Heart right ventricle (tissue), 16 donors: ENCODE results near the gene NAT9. TPM values are rescaled to one million over a fixed set of nuclear protein-coding genes. Genes with fewer than 3 reads are reported as not detected.

Experiments
- ATAC-seq, 8 donors: fragments of 200-7000 bp; cut with Tn5 transposase; one replicate each; pipeline ENCODE4 v1.9.1; 2020; ENCODE audit warnings: mild to moderate bottlenecking in 8 of 8, moderate library complexity in 8 of 8, moderate number of reproducible peaks in 1 of 8
- DNase-seq, 2 donors: peaks; one replicate each; pipeline ENCODE4 v3.0.0-alpha.2; 2020
- H3K27ac ChIP-seq, 10 donors: fragments of 200-600 bp; sonication (generic) in 2 of 10; one replicate each; pipeline versions ENCODE4 v1.5.0 to v1.8.0; 2020 to 2022; ENCODE audit warnings: mild to moderate bottlenecking in 3 of 10
- H3K27me3 ChIP-seq, 7 donors: fragments of 200-600 bp; one replicate each; pipeline ENCODE4 v1.8.0; 2021 to 2022; ENCODE audit warnings: mild to moderate bottlenecking in 2 of 7
- H3K36me3 ChIP-seq, 9 donors: fragments of 200-600 bp; sonication (generic) in 1 of 9; one replicate each; pipeline versions ENCODE4 v1.5.0 to v1.8.0; 2020 to 2022; ENCODE audit warnings: mild to moderate bottlenecking in 2 of 9
- H3K4me1 ChIP-seq, 9 donors: fragments of 200-600 bp; sonication (generic) in 1 of 9; one replicate each; pipeline versions ENCODE4 v1.5.0 to v1.8.0; 2020 to 2022; ENCODE audit warnings: mild to moderate bottlenecking in 4 of 9
- H3K4me3 ChIP-seq, 10 donors: fragments of 200-600 bp; sonication (generic) in 2 of 10; one replicate each; pipeline versions ENCODE4 v1.5.0 to v1.8.0; 2020 to 2022; ENCODE audit warnings: mild to moderate bottlenecking in 7 of 10, moderate library complexity in 2 of 10
- H3K9me3 ChIP-seq, 11 donors: fragments of 200-600 bp in 10 of 11; sonication (generic) in 2 of 11; one replicate each; pipeline versions ENCODE4 v1.5.0 to v1.8.0; 2013 to 2022; ENCODE audit warnings: mild to moderate bottlenecking in 2 of 11, control low read depth in 1 of 11, moderate library complexity in 1 of 11
- WGBS, 2 donors: extraction: QIAGEN DNeasy Blood & Tissue Kit; methylation state at CpG; one replicate each; pipeline ENCODE4 v1.1.7; 2013; ENCODE audit warnings: inconsistent platforms in 1 of 2; 5-methylcytosine and 5-hydroxymethylcytosine counted together
- intact Hi-C, 10 donors: fragments of 100-400 bp; cut with DNase I; formaldehyde crosslinking; loops; one replicate each; pipeline versions ENCODE4 v1.11.1 to v1.14.2; 2022
- polyA plus RNA-seq, 2 donors: library from polyadenylated mRNA; stranded (reverse); fragments of 200-250 nt; gene quantifications; one replicate each; pipeline ENCODE4 v1.2.3, GENCODE V29; 2013
- total RNA-seq, 10 donors: library from RNA; stranded (reverse); fragmentation: NEBNext Ultra II Directional in 3 of 10; extraction: Animal tissue kit (Norgen Biotek cat#: 25700) in 3 of 10; gene quantifications; one replicate each; pipeline versions ENCODE4 v1.2.1 to v1.2.4, GENCODE V29; 2021 to 2023
- TF ChIP-seq, protein P1 (sequence below), 9 donors: fragments of 200-600 bp; sonication (generic) in 2 of 9; IDR thresholded peaks; one replicate each; pipeline versions ENCODE4 v1.5.0 to v1.8.0; 2021 to 2022; ENCODE audit warnings: antibody characterized with exemption in 9 of 9, mild to moderate bottlenecking in 5 of 9, moderate library complexity in 1 of 9
- donor health status: Arrhythmogenic right ventricular cardiomyopathy.
- donor health status: ischemic (EF 13 %, LVEDD 7.1; RV severe dilation, severe dysfunction).
- donor health status: healthy with polysubstance abuse.
- donor health status: DM: no; HTN: yes; CAD: no.
- donor health status: DM: no; HTN: no; CAD: no.
- donor health status: ischemic (EF 25% LVEDD 6.9; RV normal size, moderate dysfunction).
- donor health status: ischemic (EF 25% LVEDD 5.7; RV mildly dilated, moderate dysfunction).
- donor health status: healthy.
- donor health status: DM: yes; HTN: yes; CAD: no.
- donor health status: Ischemic cardiomyopathy.
- donor health status: ischemic (EF 35%, LVEDD 5.7; RV mildly dilated, moderate dysfunction).
- donor health status: nonischemic (EF 11% LVEDD 7.7; RV severe dilation, severe dysfunction).
- donor health status: DM: yes; HTN: yes; CAD: no.
- donor health status: PGD.
- donor health status: ischemic (EF 29% LVEDD 5.4; RV normal size, mild dysfunction).
- donor health status: nonischemic (EF 23%, LVEDD 6.1; RV moderate dilation, normal function).

NAT9 gene
- total and polyA plus RNA-seq, 12 donors, result 10.6 to 42.9 (median 17.1) TPM

DNA sequence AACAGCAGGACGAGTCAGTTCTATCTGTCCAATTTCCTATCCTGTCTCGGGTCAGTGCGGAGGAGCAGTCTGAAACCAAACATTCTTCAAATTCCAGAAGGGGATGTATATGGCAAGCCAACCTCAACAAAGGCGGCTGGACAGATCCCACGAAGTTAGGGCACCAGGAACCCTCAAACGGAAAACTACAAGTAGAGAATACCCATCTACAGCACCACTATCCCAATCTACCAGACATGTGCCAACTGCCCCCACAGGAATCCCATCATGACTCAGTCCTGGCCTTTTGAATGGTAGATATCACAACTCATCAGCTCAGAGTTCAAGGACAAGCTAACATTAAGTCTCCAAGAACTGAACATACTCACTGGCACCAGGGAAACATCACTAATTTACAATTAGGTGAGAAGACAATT lies 2.3 kb downstream of the NAT9 start:
- ATAC-seq (no peak), DNase-seq (no peak)
- H3K36me3 ChIP-seq, result peaks cover 0 to 53% (median 19%) of the 10 kb centered on the region in 9 donors
- H3K27me3 ChIP-seq, result no peaks in the 10 kb centered on the region
- intact Hi-C loops, result no loop called here
- TF ChIP-seq, protein P1, sequence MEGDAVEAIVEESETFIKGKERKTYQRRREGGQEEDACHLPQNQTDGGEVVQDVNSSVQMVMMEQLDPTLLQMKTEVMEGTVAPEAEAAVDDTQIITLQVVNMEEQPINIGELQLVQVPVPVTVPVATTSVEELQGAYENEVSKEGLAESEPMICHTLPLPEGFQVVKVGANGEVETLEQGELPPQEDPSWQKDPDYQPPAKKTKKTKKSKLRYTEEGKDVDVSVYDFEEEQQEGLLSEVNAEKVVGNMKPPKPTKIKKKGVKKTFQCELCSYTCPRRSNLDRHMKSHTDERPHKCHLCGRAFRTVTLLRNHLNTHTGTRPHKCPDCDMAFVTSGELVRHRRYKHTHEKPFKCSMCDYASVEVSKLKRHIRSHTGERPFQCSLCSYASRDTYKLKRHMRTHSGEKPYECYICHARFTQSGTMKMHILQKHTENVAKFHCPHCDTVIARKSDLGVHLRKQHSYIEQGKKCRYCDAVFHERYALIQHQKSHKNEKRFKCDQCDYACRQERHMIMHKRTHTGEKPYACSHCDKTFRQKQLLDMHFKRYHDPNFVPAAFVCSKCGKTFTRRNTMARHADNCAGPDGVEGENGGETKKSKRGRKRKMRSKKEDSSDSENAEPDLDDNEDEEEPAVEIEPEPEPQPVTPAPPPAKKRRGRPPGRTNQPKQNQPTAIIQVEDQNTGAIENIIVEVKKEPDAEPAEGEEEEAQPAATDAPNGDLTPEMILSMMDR (IDR thresholded peaks at IDR 0.05), result no peak
- H3K4me1 ChIP-seq, result peaks cover 4 to 59% (median 34%) of the 10 kb centered on the region in 9 donors
- peak overlapping the region in 1 of 10 donors; percentile 21 for H3K27ac ChIP-seq
- whole genome bisulfite sequencing, 2 donors, result 56 to 62% methylated on average over 6 of the region's 6 CpGs
- H3K4me3 ChIP-seq, result no peak overlapping the region
- no peaks in the 10 kb centered on the region for H3K9me3 ChIP-seq

DNA sequence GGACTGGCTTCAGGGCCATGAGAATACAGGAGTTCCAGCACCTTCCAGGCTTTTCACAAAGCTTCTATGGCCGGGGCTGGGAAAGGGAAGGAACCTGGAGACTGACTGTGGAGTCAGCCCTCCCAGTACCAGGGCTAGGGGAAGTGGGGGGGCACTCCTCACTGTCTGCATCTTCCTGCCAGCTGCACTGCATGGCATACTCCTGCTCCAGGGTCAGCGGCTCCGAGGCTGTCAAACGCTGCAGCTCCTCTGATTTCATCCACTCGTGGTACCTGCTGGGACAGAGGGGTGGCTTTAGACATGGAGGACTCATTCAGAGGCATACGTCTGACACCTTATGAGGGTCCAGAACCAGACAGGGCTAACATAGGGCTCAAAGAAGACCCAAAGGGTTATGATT lies 2.7 kb downstream of the NAT9 start:
- TF ChIP-seq, protein P1 (IDR thresholded peaks at IDR 0.05), result no peak
- Histone ChIP-seq H3K4me1 (peaks cover 8 to 59% (median 35%) of the 10 kb centered on the region in 9 donors), H3K4me3 (no peak overlapping the region), H3K27me3 (no peaks in the 10 kb centered on the region), H3K9me3 (no peaks in the 10 kb centered on the region), H3K36me3 (peaks cover 0 to 56% (median 19%) of the 10 kb centered on the region in 9 donors), H3K27ac (no peak overlapping the region)
- WGBS, 2 donors, result 78 to 79% methylated on average over 6 of the region's 6 CpGs
- intact Hi-C loops, result no loop called here
- ATAC-seq (no peak), DNase-seq (no peak)

DNA sequence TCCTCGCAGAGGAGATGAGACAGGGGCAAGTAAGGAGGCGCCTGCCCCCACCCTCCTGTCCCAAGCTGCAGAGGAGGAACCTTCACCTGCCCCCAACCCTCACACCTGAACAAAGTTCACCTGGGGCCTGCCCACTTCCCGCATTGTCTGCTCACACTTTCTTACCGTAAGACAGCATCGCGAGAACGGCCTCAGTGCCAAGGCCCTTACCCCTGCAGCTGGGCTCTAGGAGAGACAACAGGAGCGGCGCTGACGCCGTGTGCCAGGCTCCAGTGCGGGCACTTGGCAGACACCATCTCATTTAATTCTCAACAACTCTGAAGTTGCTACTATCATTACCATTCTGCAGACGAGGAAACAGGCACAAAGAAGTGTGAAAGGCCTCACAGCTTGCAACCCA lies 4.1 kb downstream of the NAT9 start:
- Histone ChIP-seq H3K4me1 (peaks cover 11 to 60% (median 44%) of the 10 kb centered on the region in 9 donors), H3K27me3 (no peaks in the 10 kb centered on the region), H3K36me3 (peaks cover 0 to 66% (median 19%) of the 10 kb centered on the region in 9 donors), H3K4me3 (no peak overlapping the region), H3K9me3 (no peaks in the 10 kb centered on the region), H3K27ac (no peak overlapping the region)
- 92 to 94% methylated on average over 13 of the region's 13 CpGs for WGBS, 2 donors
- ATAC-seq, result no peak
- TF ChIP-seq, protein P1 (IDR thresholded peaks at IDR 0.05), result no peak
- no peak for DNase-seq
- intact Hi-C loops, result no loop called here

DNA sequence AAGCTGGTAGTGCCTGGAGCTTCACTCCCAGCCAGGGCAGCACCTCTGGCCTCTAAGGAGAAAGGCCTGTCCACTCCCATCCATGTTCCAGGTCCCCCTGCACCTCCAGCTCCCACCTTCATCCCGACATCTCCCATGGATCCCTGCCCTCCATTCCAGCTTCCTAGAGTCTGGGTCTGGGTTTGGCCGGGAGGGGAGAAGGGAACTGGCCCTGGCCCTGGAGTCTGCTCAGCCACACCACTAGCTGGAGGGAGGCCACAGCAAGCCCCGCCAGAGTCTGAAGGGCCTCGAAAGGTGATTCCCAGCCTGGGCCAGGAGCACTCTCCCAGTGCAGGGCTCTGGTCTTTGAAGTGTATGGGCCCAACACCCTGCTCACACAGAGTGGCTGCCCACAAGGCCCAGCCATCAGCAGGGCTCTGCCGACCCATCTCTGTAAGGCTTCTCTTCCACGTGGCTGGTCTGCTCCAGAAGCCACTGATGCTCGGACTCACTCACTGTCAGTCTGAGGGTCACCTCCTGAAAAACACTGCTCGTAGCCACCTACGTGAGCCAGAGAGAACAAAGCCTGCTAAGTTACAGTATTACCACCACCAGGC lies 4.7 kb downstream of the NAT9 start:
- Histone ChIP-seq H3K36me3 (peaks cover 0 to 73% (median 19%) of the 10 kb centered on the region in 9 donors), H3K27me3 (no peaks in the 10 kb centered on the region), H3K9me3 (no peaks in the 10 kb centered on the region), H3K27ac (no peak overlapping the region), H3K4me3 (no peak overlapping the region), H3K4me1 (peaks cover 12 to 60% (median 40%) of the 10 kb centered on the region in 9 donors)
- intact Hi-C loops, result loop anchor here in 2 of 10 donors (2.0 kb wide), 2 partner anchors 23 to 27 kb away; partner anchors contain the start of gene NHERF1 (in 1 of the 2)
- TF ChIP-seq, protein P1 (IDR thresholded peaks at IDR 0.05), result no peak
- 83 to 85% methylated on average over 9 of the region's 9 CpGs for WGBS, 2 donors
- ATAC-seq, result no peak
- no peak for DNase-seq
